ENCODE measurements around the gene NFYA. TPM values are rescaled to one million over a fixed set of nuclear protein-coding genes. Genes with fewer than 3 reads are reported as not detected.

NFYA gene
- total RNA-seq, 2 donors from 2014 or later: 8.6 to 10.4 TPM

DNA sequence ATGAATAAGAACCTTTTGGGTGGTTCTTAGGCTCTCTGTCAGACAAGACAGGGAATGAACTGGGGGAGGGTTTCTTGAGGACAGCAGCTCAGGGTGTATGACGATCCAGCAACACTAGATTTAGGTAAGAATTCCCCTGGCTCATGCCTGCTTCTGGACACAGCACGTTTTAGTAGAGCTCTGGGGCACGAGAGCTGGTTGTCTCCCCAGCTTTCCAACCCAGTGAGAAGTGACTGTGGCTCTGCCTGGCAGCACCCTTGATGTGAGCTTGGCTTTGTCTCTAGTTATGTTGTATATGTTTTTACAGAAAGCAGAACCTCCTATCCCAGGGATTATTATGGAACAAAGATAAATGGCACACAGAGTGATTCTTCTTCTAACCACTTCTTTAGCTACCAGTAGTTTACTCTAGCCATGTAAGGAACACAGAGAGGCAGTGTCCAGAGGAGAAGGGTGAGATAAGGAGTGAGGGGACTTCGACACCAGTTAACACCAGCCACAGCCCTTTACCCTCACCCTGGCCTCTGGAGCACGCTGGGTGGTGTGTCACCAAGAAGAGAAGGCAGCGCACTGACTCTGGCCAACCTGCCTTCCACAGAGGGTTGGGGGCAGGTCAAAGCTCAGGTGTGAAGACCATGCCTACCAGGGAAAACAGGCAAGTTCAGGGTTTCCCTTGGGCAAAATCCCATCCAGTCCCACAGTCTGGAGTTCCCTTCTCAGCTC lies 15.8 kb upstream of the NFYA start:
- H3K4me1 ChIP-seq: peaks cover 94% of the 10 kb centered on the region
- ATAC-seq: no peak
- no peak for TF ChIP-seq POLR2A (IDR thresholded peaks at IDR 0.05)
- TF ChIP-seq, protein P1, sequence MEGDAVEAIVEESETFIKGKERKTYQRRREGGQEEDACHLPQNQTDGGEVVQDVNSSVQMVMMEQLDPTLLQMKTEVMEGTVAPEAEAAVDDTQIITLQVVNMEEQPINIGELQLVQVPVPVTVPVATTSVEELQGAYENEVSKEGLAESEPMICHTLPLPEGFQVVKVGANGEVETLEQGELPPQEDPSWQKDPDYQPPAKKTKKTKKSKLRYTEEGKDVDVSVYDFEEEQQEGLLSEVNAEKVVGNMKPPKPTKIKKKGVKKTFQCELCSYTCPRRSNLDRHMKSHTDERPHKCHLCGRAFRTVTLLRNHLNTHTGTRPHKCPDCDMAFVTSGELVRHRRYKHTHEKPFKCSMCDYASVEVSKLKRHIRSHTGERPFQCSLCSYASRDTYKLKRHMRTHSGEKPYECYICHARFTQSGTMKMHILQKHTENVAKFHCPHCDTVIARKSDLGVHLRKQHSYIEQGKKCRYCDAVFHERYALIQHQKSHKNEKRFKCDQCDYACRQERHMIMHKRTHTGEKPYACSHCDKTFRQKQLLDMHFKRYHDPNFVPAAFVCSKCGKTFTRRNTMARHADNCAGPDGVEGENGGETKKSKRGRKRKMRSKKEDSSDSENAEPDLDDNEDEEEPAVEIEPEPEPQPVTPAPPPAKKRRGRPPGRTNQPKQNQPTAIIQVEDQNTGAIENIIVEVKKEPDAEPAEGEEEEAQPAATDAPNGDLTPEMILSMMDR (IDR thresholded peaks at IDR 0.05): no peak

DNA sequence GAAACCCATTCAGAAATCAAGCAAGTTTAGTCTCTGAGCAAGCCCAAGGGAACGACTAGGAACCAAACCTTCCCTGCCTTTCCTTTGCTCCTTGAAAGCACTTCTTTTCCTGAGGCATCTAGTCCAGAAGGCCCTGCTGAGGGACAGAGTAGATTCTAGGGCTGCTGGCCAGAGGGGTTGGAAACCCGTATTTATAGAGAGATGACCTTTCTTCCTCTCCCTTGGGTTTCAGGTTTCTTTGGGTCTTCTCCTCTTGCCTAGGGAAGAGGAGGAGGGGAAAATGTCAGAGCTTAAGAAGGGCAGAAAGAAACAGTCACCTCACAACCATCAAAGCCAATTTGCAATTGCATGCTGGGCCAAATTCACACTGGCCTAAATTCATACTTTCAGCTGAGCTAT lies 14.0 kb upstream of the NFYA start:
- Histone ChIP-seq H3K27ac (peak overlapping the region in 3 of 4 donors; percentile 46 to 68 (median 66)), H3K4me1 (peaks cover 92% of the 10 kb centered on the region), H3K4me3 (no peak overlapping the region), H3K27me3 (no peaks in the 10 kb centered on the region), H3K9me3 (no peaks in the 10 kb centered on the region), H3K36me3 (replicated peaks in 1 of 2; ENCODE audit: insufficient read depth in 1 of 2, low read depth in 2 of 2) (no peaks in the 10 kb centered on the region)
- intact Hi-C loops (cut with DNase I): no loop called here
- no peak for ATAC-seq
- DNase-seq: no peak
- WGBS, 2 donors: 56 to 62% methylated on average over 2 of the region's 2 CpGs
- no peak for TF ChIP-seq POLR2A (IDR thresholded peaks at IDR 0.05)
- TF ChIP-seq, protein P1 (IDR thresholded peaks at IDR 0.05): no peak

More for the DNA sequence above, 15.8 kb upstream of the NFYA start:
- no peak for DNase-seq
- H3K9me3 ChIP-seq: no peaks in the 10 kb centered on the region
- WGBS, 2 donors: 66 to 86% methylated on average over 5 to 6 of the region's 6 CpGs
- no peaks in the 10 kb centered on the region for H3K36me3 ChIP-seq (replicated peaks in 1 of 2; ENCODE audit: insufficient read depth in 1 of 2, low read depth in 2 of 2)
- intact Hi-C loops (cut with DNase I): no loop called here
- peak overlapping the region; percentile 2 to 68 (median 56) for H3K27ac ChIP-seq
- no peaks in the 10 kb centered on the region for H3K27me3 ChIP-seq
- no peak overlapping the region for H3K4me3 ChIP-seq

DNA sequence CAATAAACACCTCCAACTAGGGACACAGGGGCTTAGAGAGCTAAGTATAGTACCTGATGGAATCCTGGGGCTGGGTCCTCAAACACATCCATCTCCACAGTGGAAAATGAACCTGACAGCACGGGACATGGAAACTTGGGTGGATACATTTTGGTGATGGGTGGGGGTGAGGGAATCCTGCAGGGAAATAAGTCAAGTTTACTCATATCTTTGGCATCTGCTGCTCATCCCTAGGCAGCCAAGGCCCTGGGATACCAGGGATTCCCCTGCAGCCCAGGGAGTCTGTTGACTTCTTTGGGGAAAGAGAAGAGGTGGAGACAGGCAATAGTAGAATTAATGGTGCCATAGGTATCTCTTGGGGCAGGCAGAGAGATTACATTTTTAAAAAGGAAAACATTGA lies 13.2 kb upstream of the NFYA start:
- intact Hi-C loops (cut with DNase I): no loop called here
- Histone ChIP-seq H3K4me3 (no peak overlapping the region), H3K27me3 (no peaks in the 10 kb centered on the region), H3K36me3 (replicated peaks in 1 of 2; ENCODE audit: insufficient read depth in 1 of 2, low read depth in 2 of 2) (no peaks in the 10 kb centered on the region), H3K4me1 (peaks cover 92% of the 10 kb centered on the region), H3K27ac (no peak overlapping the region), H3K9me3 (no peaks in the 10 kb centered on the region)
- no peak for ATAC-seq
- WGBS, 2 donors: 88 to 100% methylated on average over 1 of the region's 1 CpG
- DNase-seq: no peak
- TF ChIP-seq POLR2A (IDR thresholded peaks at IDR 0.05): no peak
- TF ChIP-seq, protein P1 (IDR thresholded peaks at IDR 0.05): no peak

DNA sequence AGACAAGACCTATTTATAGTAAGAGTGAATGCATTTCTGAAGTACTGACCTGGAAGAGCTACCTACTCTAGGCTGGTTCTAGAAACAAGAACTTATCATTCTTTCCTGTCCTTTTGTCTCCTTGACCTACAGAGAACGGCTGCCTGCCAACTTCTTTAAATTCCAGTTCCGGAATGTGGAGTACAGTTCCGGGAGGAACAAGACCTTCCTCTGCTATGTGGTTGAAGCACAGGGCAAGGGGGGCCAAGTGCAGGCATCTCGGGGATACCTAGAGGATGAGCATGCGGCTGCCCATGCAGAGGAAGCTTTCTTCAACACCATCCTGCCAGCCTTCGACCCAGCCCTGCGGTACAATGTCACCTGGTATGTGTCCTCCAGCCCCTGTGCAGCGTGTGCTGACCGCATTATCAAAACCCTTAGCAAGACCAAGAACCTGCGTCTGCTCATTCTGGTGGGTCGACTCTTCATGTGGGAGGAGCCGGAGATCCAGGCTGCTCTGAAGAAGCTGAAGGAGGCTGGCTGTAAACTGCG lies 11.5 kb upstream of the NFYA start:
- WGBS, 2 donors: 51 to 74% methylated on average over 3 to 13 of the region's 13 CpGs
- TF ChIP-seq, protein P1 (IDR thresholded peaks at IDR 0.05): no peak
- TF ChIP-seq POLR2A (IDR thresholded peaks at IDR 0.05): no peak
- Histone ChIP-seq H3K9me3 (no peaks in the 10 kb centered on the region), H3K4me1 (peaks cover 92% of the 10 kb centered on the region), H3K4me3 (no peak overlapping the region), H3K27ac (peak overlapping the region in 2 of 4 donors; percentile 60 to 85), H3K36me3 (replicated peaks in 1 of 2; ENCODE audit: insufficient read depth in 1 of 2, low read depth in 2 of 2) (no peaks in the 10 kb centered on the region), H3K27me3 (no peaks in the 10 kb centered on the region)
- intact Hi-C loops (cut with DNase I): no loop called here
- DNase-seq (no peak), ATAC-seq (no peak)
